ENCODE data around the gene IPO13. TPM values are rescaled to one million over a fixed set of nuclear protein-coding genes. Genes with fewer than 3 reads are reported as not detected.

IPO13 gene
- total and polyA plus RNA-seq, 2 experiments from 2014 or later, result 20.6 to 30.7 TPM

- H3K27ac ChIP-seq, result peak overlapping the region; percentile 35
Observed at GRCh38 chr1:43998000-43998378, 51.2 kb downstream of the IPO13 start.

DNA sequence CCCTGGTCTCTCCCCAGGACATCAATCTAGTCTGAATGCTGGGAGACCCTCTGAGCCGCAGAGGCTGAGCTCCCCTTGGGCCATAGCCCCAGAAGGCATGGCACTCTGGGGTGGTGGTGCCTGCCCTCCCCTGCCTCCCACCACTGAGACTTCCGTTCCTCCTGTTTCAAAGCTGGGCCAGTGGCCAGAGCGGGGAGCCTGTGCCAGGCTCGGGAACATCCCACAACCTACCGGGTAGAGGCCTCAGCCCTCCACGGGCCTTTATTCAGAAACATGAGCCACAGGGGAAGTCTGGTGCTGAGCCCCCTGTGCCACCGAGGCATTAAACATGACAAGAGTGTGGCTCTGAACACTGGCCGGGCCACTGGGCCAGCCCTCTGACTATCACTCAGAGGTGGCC is 52.7 kb downstream of the IPO13 start:
- Histone ChIP-seq H3K4me1 (ENCODE audit: insufficient read depth) (peaks cover 10% of the 10 kb centered on the region), H3K27ac (no peak overlapping the region), H3K27me3 (no peaks in the 10 kb centered on the region), H3K4me3 (no peak overlapping the region), H3K9me2 (replicated peaks; ENCODE audit: insufficient read depth) (no peaks in the 10 kb centered on the region), H4K20me1 (ENCODE audit: insufficient read depth, poor library complexity, severe bottlenecking) (no peaks in the 10 kb centered on the region), H3K36me3 (replicated peaks; ENCODE audit: insufficient read depth, low read depth) (no peaks in the 10 kb centered on the region), H2AFZ (no peak overlapping the region), H3K79me2 (no peaks in the 10 kb centered on the region), H3K4me2 (no peak overlapping the region), H3K9me3 (ENCODE audit: low read depth) (no peaks in the 10 kb centered on the region)
- no peak for DNase-seq (ENCODE audit: low spot score)
- 98% methylated on average over 7 of the region's 8 CpGs for WGBS (ENCODE audit: low lambda C conversion rate, missing lambda C conversion rate)
- TF ChIP-seq, protein P1, sequence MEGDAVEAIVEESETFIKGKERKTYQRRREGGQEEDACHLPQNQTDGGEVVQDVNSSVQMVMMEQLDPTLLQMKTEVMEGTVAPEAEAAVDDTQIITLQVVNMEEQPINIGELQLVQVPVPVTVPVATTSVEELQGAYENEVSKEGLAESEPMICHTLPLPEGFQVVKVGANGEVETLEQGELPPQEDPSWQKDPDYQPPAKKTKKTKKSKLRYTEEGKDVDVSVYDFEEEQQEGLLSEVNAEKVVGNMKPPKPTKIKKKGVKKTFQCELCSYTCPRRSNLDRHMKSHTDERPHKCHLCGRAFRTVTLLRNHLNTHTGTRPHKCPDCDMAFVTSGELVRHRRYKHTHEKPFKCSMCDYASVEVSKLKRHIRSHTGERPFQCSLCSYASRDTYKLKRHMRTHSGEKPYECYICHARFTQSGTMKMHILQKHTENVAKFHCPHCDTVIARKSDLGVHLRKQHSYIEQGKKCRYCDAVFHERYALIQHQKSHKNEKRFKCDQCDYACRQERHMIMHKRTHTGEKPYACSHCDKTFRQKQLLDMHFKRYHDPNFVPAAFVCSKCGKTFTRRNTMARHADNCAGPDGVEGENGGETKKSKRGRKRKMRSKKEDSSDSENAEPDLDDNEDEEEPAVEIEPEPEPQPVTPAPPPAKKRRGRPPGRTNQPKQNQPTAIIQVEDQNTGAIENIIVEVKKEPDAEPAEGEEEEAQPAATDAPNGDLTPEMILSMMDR (IDR thresholded peaks at IDR 0.05; ENCODE audit: poor library complexity), result no peak
- no peak for TF ChIP-seq EZH2phosphoT487 (IDR thresholded peaks at IDR 0.05; ENCODE audit: low read depth, severe bottlenecking, unreplicated experiment)

More at GRCh38 chr1:43998000-43998378, 51.2 kb downstream of the IPO13 start:
- Histone ChIP-seq H3K4me1 (ENCODE audit: insufficient read depth) (peaks cover 10% of the 10 kb centered on the region), H3K79me2 (peaks cover 2% of the 10 kb centered on the region), H3K36me3 (replicated peaks; ENCODE audit: insufficient read depth, low read depth) (no peaks in the 10 kb centered on the region), H3K27me3 (no peaks in the 10 kb centered on the region), H3K9me2 (replicated peaks; ENCODE audit: insufficient read depth) (no peaks in the 10 kb centered on the region), H3K4me2 (no peak overlapping the region), H4K20me1 (ENCODE audit: insufficient read depth, poor library complexity, severe bottlenecking) (no peaks in the 10 kb centered on the region), H3K9me3 (ENCODE audit: low read depth) (no peaks in the 10 kb centered on the region), H3K4me3 (no peak overlapping the region), H2AFZ (no peak overlapping the region)
- TF ChIP-seq, protein P1 (IDR thresholded peaks at IDR 0.05; ENCODE audit: poor library complexity), result no peak
- TF ChIP-seq EZH2phosphoT487 (IDR thresholded peaks at IDR 0.05; ENCODE audit: low read depth, severe bottlenecking, unreplicated experiment) (no peak), EZH2 (IDR thresholded peaks at IDR 0.05; ENCODE audit: borderline replicate concordance) (no peak)
- 90% methylated on average over 11 of the region's 11 CpGs for WGBS (ENCODE audit: low lambda C conversion rate, missing lambda C conversion rate)
- no peak for DNase-seq (ENCODE audit: low spot score)

- DNase-seq (ENCODE audit: low spot score), result no peak
- no peaks in the 10 kb centered on the region for H3K79me2 ChIP-seq
- H2AFZ ChIP-seq, result no peak overlapping the region
- H3K9me3 ChIP-seq (ENCODE audit: low read depth), result no peaks in the 10 kb centered on the region
- no peak overlapping the region for H3K4me2 ChIP-seq
- no peaks in the 10 kb centered on the region for H3K27me3 ChIP-seq
- H3K4me1 ChIP-seq (ENCODE audit: insufficient read depth), result peaks cover 10% of the 10 kb centered on the region
- WGBS (ENCODE audit: low lambda C conversion rate, missing lambda C conversion rate), result 76% methylated on average over 8 of the region's 8 CpGs
- H3K36me3 ChIP-seq (replicated peaks; ENCODE audit: insufficient read depth, low read depth), result no peaks in the 10 kb centered on the region
- no peaks in the 10 kb centered on the region for H3K9me2 ChIP-seq (replicated peaks; ENCODE audit: insufficient read depth)
- H3K27ac ChIP-seq, result no peak overlapping the region
- TF ChIP-seq EZH2 (IDR thresholded peaks at IDR 0.05; ENCODE audit: borderline replicate concordance) (no peak), EZH2phosphoT487 (IDR thresholded peaks at IDR 0.05; ENCODE audit: low read depth, severe bottlenecking, unreplicated experiment) (no peak)
- TF ChIP-seq, protein P1 (IDR thresholded peaks at IDR 0.05; ENCODE audit: poor library complexity), result no peak
- H4K20me1 ChIP-seq (ENCODE audit: insufficient read depth, poor library complexity, severe bottlenecking), result no peaks in the 10 kb centered on the region
- no peak overlapping the region for H3K4me3 ChIP-seq
Observed at GRCh38 chr1:44000122-44000665, 53.4 kb downstream of the IPO13 start.

All from hepatocyte (in vitro differentiated cells).